Gastroesophageal sphincter (tissue), 3 donors: Measurements from ENCODE around the gene NBEA.

Source experiments
- CTCF ChIP-seq, 4 experiments: fragments of 200-600 bp in 2 of 4; fragments of 450-650 bp in 2 of 4; sonication (generic) in 1 of 4; IDR thresholded peaks; one replicate each; pipeline ENCODE4 v1.5.1; 2017 to 2019; ENCODE audit warnings: antibody characterized with exemption in 4 of 4, mild to moderate bottlenecking in 2 of 4, moderate library complexity in 2 of 4
- EP300 ChIP-seq: sonication (generic); formaldehyde crosslinking; IDR thresholded peaks from one replicate; pipeline ENCODE4 v1.6.1; 2017; ENCODE audit warnings: antibody characterized with exemption, mild to moderate bottlenecking
- POLR2AphosphoS5 ChIP-seq: sonication (generic); formaldehyde crosslinking; IDR thresholded peaks from one replicate; pipeline ENCODE4 v1.6.1; 2017; ENCODE audit warnings: antibody characterized with exemption

GRCh38 chr13:35219021-35219420 is 277.0 kb downstream of the NBEA start:
- no peak for TF ChIP-seq POLR2AphosphoS5
- TF ChIP-seq CTCF (IDR thresholded peaks at IDR 0.05), result no peak
- TF ChIP-seq EP300, result no peak
